Measurements from ENCODE around the gene TRIM51G. TPM values are rescaled to one million over a fixed set of nuclear protein-coding genes. Genes with fewer than 3 reads are reported as not detected.
"Not testable (repeated sequence)": the region's sequence is repeated elsewhere in the genome, so short reads cannot be mapped to it uniquely, and the experiment has no call there.

The TRIM51G gene
- total RNA-seq (not detected), polyA plus RNA-seq (not detected), total RNA-seq (not detected)

- H3K36me3 Mint-ChIP-seq; ATAC-seq; DNase-seq; H3K9me3 ChIP-seq (ENCODE audit: control insufficient read depth in 2 of 3, low read length in 3 of 3); H3K27ac ChIP-seq (ENCODE audit: low read depth, low read length); H3K4me3 Mint-ChIP-seq; intact Hi-C loops (cut with micrococcal nuclease); H3K9me3 Mint-ChIP-seq; H3K27me3 ChIP-seq (ENCODE audit: control insufficient read depth in 2 of 2, insufficient read depth in 2 of 2, low read length in 2 of 2); POLR2A ChIA-PET; H3K36me3 ChIP-seq (ENCODE audit: control insufficient read depth in 2 of 3, insufficient read depth in 3 of 3, low read length in 3 of 3); H3K4me1 Mint-ChIP-seq; H3K27me3 Mint-ChIP-seq; H3K27ac Mint-ChIP-seq; H3K4me1 ChIP-seq (ENCODE audit: control insufficient read depth in 2 of 2, insufficient read depth in 2 of 2, low read length in 2 of 2); H3K4me3 ChIP-seq (ENCODE audit: low read length); CTCF ChIA-PET: not testable (repeated sequence)
Observed at GRCh38 chr11:48983785-48984184, at the start of gene TRIM51G. Gene TRIM51G (minus strand): TSS chr11:48983885. CDS start chr11:48981695, 2,190 bp downstream.

- H3K4me1 Mint-ChIP-seq; DNase-seq; H3K4me3 Mint-ChIP-seq; H3K36me3 ChIP-seq (ENCODE audit: control insufficient read depth in 2 of 3, insufficient read depth in 3 of 3, low read length in 3 of 3); H3K9me3 ChIP-seq (ENCODE audit: control insufficient read depth in 2 of 3, low read length in 3 of 3); H3K27ac Mint-ChIP-seq; intact Hi-C loops (cut with micrococcal nuclease); CTCF ChIA-PET; ATAC-seq; H3K27me3 ChIP-seq (ENCODE audit: control insufficient read depth in 2 of 2, insufficient read depth in 2 of 2, low read length in 2 of 2); H3K27me3 Mint-ChIP-seq; H3K4me3 ChIP-seq (ENCODE audit: low read length); H3K4me1 ChIP-seq (ENCODE audit: control insufficient read depth in 2 of 2, insufficient read depth in 2 of 2, low read length in 2 of 2); H3K36me3 Mint-ChIP-seq; H3K27ac ChIP-seq (ENCODE audit: low read depth, low read length); POLR2A ChIA-PET; H3K9me3 Mint-ChIP-seq: not testable (repeated sequence)
Observed at GRCh38 chr11:49028523-49028922, 44.8 kb upstream of the TRIM51G start, which contains the start of gene TRIM49B. Gene TRIM49B (plus strand): TSS chr11:49028823. CDS start chr11:49031600, 2,777 bp downstream.

- H3K4me3 Mint-ChIP-seq; H3K4me1 ChIP-seq (ENCODE audit: control insufficient read depth in 2 of 2, insufficient read depth in 2 of 2, low read length in 2 of 2); H3K27me3 Mint-ChIP-seq; H3K9me3 ChIP-seq (ENCODE audit: control insufficient read depth in 2 of 3, low read length in 3 of 3); H3K36me3 ChIP-seq (ENCODE audit: control insufficient read depth in 2 of 3, insufficient read depth in 3 of 3, low read length in 3 of 3); H3K9me3 Mint-ChIP-seq; H3K27ac ChIP-seq (ENCODE audit: low read depth, low read length); H3K27me3 ChIP-seq (ENCODE audit: control insufficient read depth in 2 of 2, insufficient read depth in 2 of 2, low read length in 2 of 2); intact Hi-C loops (cut with micrococcal nuclease); DNase-seq; POLR2A ChIA-PET; H3K4me1 Mint-ChIP-seq; H3K36me3 Mint-ChIP-seq; H3K4me3 ChIP-seq (ENCODE audit: low read length); ATAC-seq; H3K27ac Mint-ChIP-seq; CTCF ChIA-PET: not testable (repeated sequence)
Observed at GRCh38 chr11:48968592-48968991, 15.1 kb downstream of the TRIM51G start.

GRCh38 chr11:48955315-48956049 is 28.2 kb downstream of the TRIM51G start:
- H3K27ac ChIP-seq (ENCODE audit: low read depth, low read length); H3K27me3 Mint-ChIP-seq; H3K27me3 ChIP-seq (ENCODE audit: control insufficient read depth in 2 of 2, insufficient read depth in 2 of 2, low read length in 2 of 2); intact Hi-C loops (cut with micrococcal nuclease); H3K36me3 Mint-ChIP-seq; CTCF ChIA-PET; H3K4me1 Mint-ChIP-seq; POLR2A ChIA-PET; DNase-seq; H3K4me1 ChIP-seq (ENCODE audit: control insufficient read depth in 2 of 2, insufficient read depth in 2 of 2, low read length in 2 of 2); H3K4me3 Mint-ChIP-seq; H3K4me3 ChIP-seq (ENCODE audit: low read length); H3K36me3 ChIP-seq (ENCODE audit: control insufficient read depth in 2 of 3, insufficient read depth in 3 of 3, low read length in 3 of 3); ATAC-seq; H3K27ac Mint-ChIP-seq; H3K9me3 ChIP-seq (ENCODE audit: control insufficient read depth in 2 of 3, low read length in 3 of 3): not testable (repeated sequence)
- H3K9me3 Mint-ChIP-seq, result peaks cover 0 to 20% (median 11%) of the 10 kb centered on the region in 11 donors

- H3K36me3 Mint-ChIP-seq; H3K4me1 Mint-ChIP-seq; H3K27me3 Mint-ChIP-seq; DNase-seq; POLR2A ChIA-PET; H3K9me3 Mint-ChIP-seq; ATAC-seq; H3K4me3 ChIP-seq (ENCODE audit: low read length); intact Hi-C loops (cut with micrococcal nuclease); H3K27me3 ChIP-seq (ENCODE audit: control insufficient read depth in 2 of 2, insufficient read depth in 2 of 2, low read length in 2 of 2); H3K36me3 ChIP-seq (ENCODE audit: control insufficient read depth in 2 of 3, insufficient read depth in 3 of 3, low read length in 3 of 3); H3K4me3 Mint-ChIP-seq; H3K9me3 ChIP-seq (ENCODE audit: control insufficient read depth in 2 of 3, low read length in 3 of 3); H3K27ac Mint-ChIP-seq; H3K4me1 ChIP-seq (ENCODE audit: control insufficient read depth in 2 of 2, insufficient read depth in 2 of 2, low read length in 2 of 2); H3K27ac ChIP-seq (ENCODE audit: low read depth, low read length): not testable (repeated sequence)
- CTCF ChIA-PET, result interaction anchor here (0.6 kb wide), 1 partner anchor 260 kb away, joined by 5 read pairs; no protein-coding TSS in a partner anchor
Observed at GRCh38 chr11:48945796-48946195, 37.9 kb downstream of the TRIM51G start.

Other genes with a start within 250 kb of the TRIM51G start
- not detected for gene TRIM49B, start 44.9 kb upstream of the TRIM51G start, total RNA-seq
- not detected for gene TRIM49B, start 44.9 kb upstream of the TRIM51G start, polyA plus RNA-seq
- not detected for gene TRIM64C, start 75.2 kb upstream of the TRIM51G start, total RNA-seq
- gene TRIM64C, start 75.2 kb upstream of the TRIM51G start, polyA plus RNA-seq, result not detected
- not detected for gene FOLH1, start 224.7 kb upstream of the TRIM51G start, total RNA-seq
- gene FOLH1, start 224.7 kb upstream of the TRIM51G start, polyA plus RNA-seq, result not detected